ENCODE results near the gene TAS2R16. TPM values are rescaled to one million over a fixed set of nuclear protein-coding genes. Genes with fewer than 3 reads are reported as not detected.

Gene TAS2R16, protein sequence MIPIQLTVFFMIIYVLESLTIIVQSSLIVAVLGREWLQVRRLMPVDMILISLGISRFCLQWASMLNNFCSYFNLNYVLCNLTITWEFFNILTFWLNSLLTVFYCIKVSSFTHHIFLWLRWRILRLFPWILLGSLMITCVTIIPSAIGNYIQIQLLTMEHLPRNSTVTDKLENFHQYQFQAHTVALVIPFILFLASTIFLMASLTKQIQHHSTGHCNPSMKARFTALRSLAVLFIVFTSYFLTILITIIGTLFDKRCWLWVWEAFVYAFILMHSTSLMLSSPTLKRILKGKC
- polyA plus RNA-seq (2013, experiment 1 of 2; ENCODE audit: insufficient read length), result not detected
- not detected for polyA plus RNA-seq (2013, experiment 2 of 2; ENCODE audit: insufficient read length)

DNA sequence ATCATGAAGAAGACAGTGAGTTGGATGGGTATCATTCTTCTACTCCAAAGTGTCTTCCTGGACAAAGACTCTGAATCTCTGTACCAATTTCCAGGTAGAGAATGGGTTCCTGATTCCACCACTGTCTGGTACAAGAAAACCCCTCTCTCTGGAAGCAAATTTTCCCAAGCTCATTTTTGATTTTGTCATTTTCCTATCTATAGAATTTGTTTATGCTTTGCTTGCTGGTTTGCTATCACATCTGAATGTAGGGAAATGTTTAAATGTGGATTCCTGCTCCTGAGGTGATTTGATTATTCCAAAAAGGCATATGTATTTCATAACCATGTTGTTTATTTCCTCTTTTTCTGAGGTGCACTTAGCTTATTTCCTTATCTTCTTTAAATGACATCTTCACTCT is at the start of gene TAS2R16:
TAS2R16 (minus strand) TSS at position 101 of the 400 bp plus-strand sequence; CDS start at position 35, 66 bp downstream.
- no peak for DNase-seq

- no peak for DNase-seq
These were observed 48.1 kb upstream of the TAS2R16 start for GRCh38 chr7:123043642-123044041.

- DNase-seq, result no peak
These were observed 45.6 kb upstream of the TAS2R16 start for GRCh38 chr7:123041101-123041500.

DNA sequence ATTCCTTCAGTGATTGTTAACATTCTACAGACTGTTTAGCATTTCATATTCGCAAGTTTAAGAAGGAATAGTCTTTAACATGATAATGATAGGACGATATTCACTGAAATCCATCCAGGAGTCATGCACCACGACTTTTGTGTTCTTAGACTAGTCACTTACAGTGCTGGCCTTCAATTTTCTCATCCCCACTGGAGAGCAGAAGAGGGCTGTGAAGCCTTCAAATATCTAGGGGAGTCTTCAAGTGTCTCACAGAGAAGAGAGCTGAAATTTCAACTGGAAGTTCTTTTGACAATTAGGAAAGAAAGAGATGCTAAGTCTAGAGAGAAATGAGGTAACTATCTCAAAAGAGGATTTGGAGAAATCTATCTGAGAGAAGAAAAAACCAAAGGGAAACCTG is 43.8 kb upstream of the TAS2R16 start:
- DNase-seq, result no peak

GRCh38 chr7:123034106-123034505 is 38.6 kb upstream of the TAS2R16 start:
- DNase-seq, result no peak

- no peak for DNase-seq
These were observed 35.1 kb upstream of the TAS2R16 start for GRCh38 chr7:123030631-123031030.

DNA sequence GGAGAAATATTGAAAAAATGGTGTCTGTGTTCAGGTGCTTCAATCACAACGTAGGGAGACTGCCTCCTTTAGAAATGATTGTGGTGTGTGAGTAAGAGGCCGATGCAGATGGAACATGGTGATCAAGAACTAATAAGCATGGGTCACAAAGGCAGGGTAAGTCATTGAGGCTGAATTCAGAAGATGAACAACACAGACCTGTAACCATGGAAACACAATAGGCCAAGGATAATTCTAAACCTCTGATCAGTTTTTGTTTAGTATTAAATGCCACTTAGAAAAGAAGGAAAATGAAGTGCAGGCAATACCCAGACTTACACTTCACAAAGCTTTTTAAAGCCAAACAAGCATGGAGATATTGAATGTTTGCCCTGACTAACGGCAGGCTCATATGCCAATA is 32.8 kb upstream of the TAS2R16 start:
- no peak for DNase-seq

DNA sequence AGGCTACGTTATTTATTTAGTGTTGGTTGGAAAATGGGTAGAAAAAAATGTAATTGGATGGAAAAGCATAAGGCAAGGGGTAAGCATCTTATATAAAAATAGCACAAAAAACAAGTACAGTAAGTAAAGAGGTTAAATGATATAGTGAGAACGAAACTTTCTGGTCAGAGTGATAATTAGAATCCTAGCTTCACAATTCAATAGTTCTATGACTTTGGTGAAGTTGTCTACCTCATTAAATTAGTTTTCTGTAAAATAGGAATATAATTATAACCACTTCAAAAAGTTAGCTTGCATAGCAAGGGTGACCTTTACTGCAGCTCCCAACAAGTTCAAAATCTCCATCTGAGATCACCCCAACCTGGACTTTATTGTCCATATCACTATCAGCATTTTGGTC is 30.8 kb upstream of the TAS2R16 start:
- no peak for DNase-seq

DNA sequence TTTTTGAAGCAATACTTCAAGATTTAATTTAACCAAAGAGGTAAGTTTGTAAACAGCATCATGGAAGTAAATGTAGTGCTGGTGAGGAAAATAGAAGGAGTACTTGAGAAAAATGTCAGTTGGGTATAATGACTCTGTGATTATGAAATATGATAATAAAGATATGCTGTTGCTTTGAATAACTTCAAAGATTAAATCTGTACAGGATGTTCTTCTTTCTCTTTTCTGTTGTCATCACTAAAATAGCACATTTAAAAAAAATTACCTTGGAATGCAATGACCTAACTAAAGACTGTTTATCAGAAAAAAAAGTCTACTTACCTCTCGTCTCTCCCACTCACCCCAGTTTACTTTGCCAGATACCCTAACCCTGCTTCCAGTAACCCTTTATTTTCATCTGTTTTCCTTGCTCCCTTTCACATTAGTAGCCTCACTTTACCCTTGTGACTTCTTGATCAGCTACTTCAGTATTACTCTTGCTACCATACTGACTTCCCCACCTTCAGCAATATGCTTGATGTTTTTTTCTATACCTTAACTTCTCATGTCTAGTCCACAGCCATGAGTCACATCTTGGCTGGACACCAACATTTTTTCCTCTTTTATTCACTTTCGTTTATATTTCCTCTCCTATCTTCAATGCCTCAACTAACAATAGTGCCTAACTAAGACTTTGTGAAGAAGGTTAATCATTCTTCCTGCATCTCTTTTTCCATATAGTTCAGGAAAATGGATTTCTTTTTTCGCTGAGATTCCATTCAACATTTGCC is 29.7 kb upstream of the TAS2R16 start:
- no peak for DNase-seq

- DNase-seq, result no peak
These were observed 27.6 kb upstream of the TAS2R16 start for GRCh38 chr7:123023126-123023525.

DNA sequence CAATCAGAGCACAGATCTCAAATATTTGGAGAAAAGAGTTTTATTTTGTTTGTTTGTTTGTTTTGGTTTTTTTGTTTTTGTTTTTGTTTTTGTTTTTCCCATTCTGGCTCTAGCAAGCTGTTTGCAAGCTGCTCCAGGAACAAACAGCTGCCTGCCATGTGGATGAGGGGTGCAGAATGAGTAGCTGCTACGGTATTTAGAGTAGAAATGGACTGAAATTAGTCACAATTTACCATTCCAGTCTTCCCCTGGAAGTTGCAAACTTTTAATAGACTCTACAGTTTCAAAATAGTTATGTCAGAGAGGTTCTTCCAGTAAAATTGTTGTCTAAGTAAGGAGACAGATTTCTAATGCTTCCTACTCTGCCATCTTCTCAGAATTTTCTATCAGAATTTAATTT is 27.1 kb upstream of the TAS2R16 start:
- no peak for DNase-seq

DNA sequence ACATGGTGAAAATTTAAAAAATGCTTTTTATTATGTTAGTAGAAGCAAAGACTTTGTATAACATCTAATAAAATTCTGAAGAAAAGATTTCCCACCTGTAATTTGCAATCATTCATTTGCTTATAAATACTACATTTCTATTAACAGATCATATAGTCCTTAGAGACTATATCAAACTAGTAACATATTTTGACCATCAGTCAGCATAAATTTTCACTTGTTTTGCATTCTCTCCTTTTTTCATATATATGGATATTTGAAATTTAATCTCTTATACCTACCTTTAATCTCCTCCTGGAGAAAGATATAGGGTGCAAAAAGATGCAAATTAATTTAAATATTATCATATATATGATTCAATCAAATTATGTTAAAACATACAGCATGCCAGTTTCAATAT is 16.9 kb upstream of the TAS2R16 start:
- DNase-seq, result no peak

DNA sequence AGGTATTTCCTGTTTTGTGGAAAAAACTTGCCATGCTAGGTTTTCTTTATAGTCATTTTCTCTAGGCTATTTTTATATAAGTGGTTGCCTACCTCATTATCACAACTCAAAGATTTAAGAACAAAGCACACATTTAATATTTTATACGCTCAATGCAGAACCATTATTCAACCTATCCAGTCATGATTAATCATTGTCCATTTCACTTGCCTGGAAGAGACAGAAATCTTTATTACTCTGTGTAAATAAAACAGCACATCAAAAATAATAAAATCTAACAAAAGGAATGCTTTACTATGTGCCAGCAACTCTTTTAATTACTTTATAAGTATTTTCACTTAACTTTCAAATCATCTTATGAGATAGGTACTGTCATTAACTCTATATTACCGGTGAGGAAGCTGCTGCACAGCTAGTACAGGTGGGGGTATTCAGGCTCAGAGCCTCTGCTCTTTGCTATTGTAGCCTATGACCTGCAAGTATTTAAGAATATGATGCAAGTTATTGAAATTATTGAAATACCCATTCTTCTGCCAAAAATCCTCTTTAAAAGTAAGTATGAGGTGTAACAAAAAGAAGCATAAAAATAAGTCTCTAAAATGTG is 16.4 kb upstream of the TAS2R16 start:
- DNase-seq, result no peak

DNA sequence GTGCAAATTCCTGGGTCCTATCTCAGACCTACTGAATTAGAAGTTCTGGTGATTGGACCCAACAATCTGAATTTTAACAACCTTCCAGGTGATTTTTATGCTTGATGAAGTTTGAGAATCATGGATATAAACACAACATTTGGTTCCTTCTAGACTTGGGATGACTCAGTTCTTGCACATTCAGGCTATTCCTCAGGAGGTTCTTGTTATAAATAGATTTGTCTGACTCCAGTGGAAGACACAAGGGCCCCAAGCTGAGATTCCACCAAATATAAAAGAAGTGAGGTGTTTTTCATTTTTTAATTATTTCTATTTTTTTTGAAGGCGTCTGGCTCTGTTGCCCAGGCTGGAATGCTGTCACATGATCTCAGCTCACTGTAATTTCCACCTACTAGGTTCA is 9.4 kb upstream of the TAS2R16 start:
- peak; percentile 1 for DNase-seq

GRCh38 chr7:123003539-123004126 is 8.1 kb upstream of the TAS2R16 start:
- DNase-seq, result no peak

- DNase-seq, result no peak
These were observed 5.9 kb downstream of the TAS2R16 start for GRCh38 chr7:122989577-122989976.

GRCh38 chr7:122989041-122989440 is 6.5 kb downstream of the TAS2R16 start:
- DNase-seq, result no peak

GRCh38 chr7:122988333-122988732 is 7.2 kb downstream of the TAS2R16 start:
- no peak for DNase-seq

DNA sequence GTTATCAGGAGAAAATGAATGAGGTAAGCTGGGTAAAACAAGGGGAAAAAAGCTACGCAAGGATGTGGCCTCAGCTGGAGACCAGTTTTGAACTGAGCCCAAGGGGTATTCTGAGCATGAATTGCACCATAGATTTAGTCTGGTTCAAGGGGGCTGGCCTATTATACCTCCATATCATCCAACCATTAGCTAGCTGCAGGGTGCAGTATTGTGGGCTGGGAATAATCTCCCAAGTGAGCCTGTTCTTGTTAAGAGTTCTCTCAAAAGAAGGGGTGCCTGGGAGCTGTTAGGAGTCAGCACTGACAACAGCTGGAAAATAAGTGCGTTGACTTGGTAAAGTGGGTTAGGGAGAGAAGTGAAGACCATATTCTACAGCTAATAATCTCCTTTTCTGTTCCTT is 8.0 kb downstream of the TAS2R16 start:
- DNase-seq, result no peak

DNA sequence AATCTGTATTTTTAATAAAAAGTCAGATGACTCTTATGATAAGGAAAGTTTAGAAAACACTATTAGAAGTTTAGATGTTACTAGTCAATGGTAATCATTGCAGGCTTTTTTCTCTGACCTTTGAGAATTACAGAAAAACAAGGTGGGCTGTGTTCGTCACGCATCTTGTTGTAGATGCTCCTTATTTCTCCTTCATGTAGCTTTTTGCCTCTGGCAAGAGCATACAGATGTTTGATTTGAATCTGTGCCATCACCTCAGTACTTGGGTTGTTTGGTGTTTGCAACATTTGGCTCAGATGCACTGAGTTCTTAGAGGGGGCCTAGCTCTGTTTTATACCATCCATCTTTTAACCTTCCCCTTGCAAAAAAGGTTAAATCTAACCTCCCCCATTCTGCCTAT is 11.5 kb downstream of the TAS2R16 start:
- no peak for DNase-seq

- no peak for DNase-seq
These were observed 12.2 kb downstream of the TAS2R16 start for GRCh38 chr7:122983261-122983660.

- DNase-seq, result no peak
These were observed 20.2 kb downstream of the TAS2R16 start for GRCh38 chr7:122975341-122975740.

DNA sequence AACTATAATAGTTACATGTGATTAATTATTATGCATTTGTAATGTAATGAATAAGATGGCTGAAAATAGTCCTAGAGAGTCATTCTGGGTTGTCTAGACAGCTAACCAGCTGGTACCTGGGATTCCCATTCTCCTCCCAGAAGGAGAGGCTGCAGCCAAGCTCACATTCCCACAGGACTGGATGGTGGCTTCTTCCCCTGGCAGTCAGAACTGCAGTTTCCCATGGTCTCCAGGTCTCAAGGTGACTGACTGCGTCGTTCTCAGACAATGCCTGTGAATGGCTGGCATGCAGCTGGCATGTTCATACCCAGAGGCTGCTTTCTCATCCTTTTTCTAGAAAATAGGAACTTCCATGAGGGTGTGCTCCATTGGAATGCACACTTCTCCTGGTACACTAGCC is 21.3 kb downstream of the TAS2R16 start:
- no peak for DNase-seq
